Loucy (cell line): ENCODE results near the gene ITPKB.

ENCODE experiments used
- H2AFZ ChIP-seq: fragments of 200-600 bp; sonication (generic); 2 replicates; pipeline ENCODE4 v1.6.0; 2016; ENCODE audit warnings: antibody characterized with exemption, mild to moderate bottlenecking, low read length, moderate library complexity
- H3F3A ChIP-seq: fragments of 200-600 bp; 2 replicates; pipeline ENCODE4 v1.6.0; 2016; ENCODE audit warnings: antibody characterized with exemption, low read depth, mild to moderate bottlenecking
- H3K27me3 ChIP-seq: fragments of 200-600 bp; sonication (generic); 2 replicates; pipeline ENCODE4 v1.6.1; 2014; ENCODE audit warnings: low read length, mild to moderate bottlenecking; ENCODE audit not compliant: insufficient read depth, poor library complexity, severe bottlenecking
- H3K36me3 ChIP-seq: fragments of 200-600 bp; sonication (generic); 2 replicates; pipeline ENCODE4 v1.6.1; 2016; ENCODE audit warnings: low read length; ENCODE audit not compliant: insufficient read depth
- H3K4me1 ChIP-seq: fragments of 200-600 bp; sonication (generic); 2 replicates; pipeline ENCODE4 v1.5.1; 2014; ENCODE audit warnings: low read length, mild to moderate bottlenecking; ENCODE audit not compliant: insufficient read depth, poor library complexity, severe bottlenecking
- H3K4me2 ChIP-seq: fragments of 200-600 bp; sonication (generic); 2 replicates; pipeline ENCODE4 v1.6.0; 2014; ENCODE audit warnings: antibody characterized with exemption, low read length, low read depth, mild to moderate bottlenecking; ENCODE audit not compliant: poor library complexity, severe bottlenecking
- H3K4me3 ChIP-seq: fragments of 200-600 bp; sonication (generic); 2 replicates; pipeline ENCODE4 v1.5.1; 2014; ENCODE audit warnings: low read length, mild to moderate bottlenecking, mixed read lengths; ENCODE audit not compliant: poor library complexity, severe bottlenecking
- H3K79me2 ChIP-seq: fragments of 200-600 bp; sonication (generic); 2 replicates; pipeline ENCODE4 v1.6.1; 2014; ENCODE audit warnings: low read length; ENCODE audit not compliant: insufficient read depth
- H3K9ac ChIP-seq: fragments of 200-600 bp; sonication (generic); 2 replicates; pipeline ENCODE4 v1.6.0; 2014; ENCODE audit warnings: mild to moderate bottlenecking, low read depth, low read length, moderate library complexity; ENCODE audit not compliant: poor library complexity, severe bottlenecking
- H3K9me2 ChIP-seq: fragments of 200-600 bp; sonication (generic); replicated peaks from 2 replicates; pipeline ENCODE4 v1.6.1; 2016; ENCODE audit warnings: low read depth, low read length, mixed read lengths
- H3K9me3 ChIP-seq: fragments of 200-600 bp; sonication (generic); 2 replicates; pipeline ENCODE4 v1.6.1; 2014; ENCODE audit warnings: mild to moderate bottlenecking, antibody characterized with exemption, low read length, low read depth; ENCODE audit not compliant: insufficient read depth
- H4K20me1 ChIP-seq: fragments of 200-600 bp; sonication (generic); 2 replicates; pipeline ENCODE4 v1.6.0; 2014; ENCODE audit warnings: antibody characterized with exemption, low read length, mild to moderate bottlenecking; ENCODE audit not compliant: insufficient read depth, poor library complexity, severe bottlenecking
- CTCF ChIP-seq: fragments of 200-600 bp; sonication (generic); conservative IDR thresholded peaks from 2 replicates; pipeline ENCODE4 v1.5.1; 2014; ENCODE audit warnings: mild to moderate bottlenecking, antibody characterized with exemption, low read length
- EZH2phosphoT487 ChIP-seq: fragments of 200-600 bp; IDR thresholded peaks from 2 replicates; pipeline ENCODE4 v1.6.1; 2018; ENCODE audit warnings: antibody characterized with exemption, mild to moderate bottlenecking, moderate library complexity, borderline replicate concordance

Gene ITPKB

GRCh38 chr1:226778657-226779058 lies 39.6 kb upstream of the ITPKB start:
- TF ChIP-seq EZH2phosphoT487 (no peak), CTCF (no peak)
- Histone ChIP-seq H3K9me2 (no peaks in the 10 kb centered on the region), H3K4me1 (no peaks in the 10 kb centered on the region), H3K36me3 (no peaks in the 10 kb centered on the region), H3K4me2 (no peak overlapping the region), H3K79me2 (no peaks in the 10 kb centered on the region), H3K27me3 (no peaks in the 10 kb centered on the region), H3K9me3 (no peaks in the 10 kb centered on the region), H3K4me3 (no peak overlapping the region), H2AFZ (no peak overlapping the region), H3K9ac (no peak overlapping the region), H3F3A (no peaks in the 10 kb centered on the region), H4K20me1 (no peaks in the 10 kb centered on the region)

- Histone ChIP-seq H3K9me3 (no peaks in the 10 kb centered on the region), H3F3A (no peaks in the 10 kb centered on the region), H3K27me3 (no peaks in the 10 kb centered on the region), H3K36me3 (no peaks in the 10 kb centered on the region), H3K9me2 (no peaks in the 10 kb centered on the region), H2AFZ (no peak overlapping the region), H3K4me1 (no peaks in the 10 kb centered on the region), H3K79me2 (no peaks in the 10 kb centered on the region), H4K20me1 (no peaks in the 10 kb centered on the region), H3K4me3 (no peak overlapping the region), H3K9ac (no peak overlapping the region), H3K4me2 (no peak overlapping the region)
- TF ChIP-seq CTCF, result no peak
- no peak for TF ChIP-seq EZH2phosphoT487
Measured at GRCh38 chr1:226776975-226777374, 37.9 kb upstream of the ITPKB start.

- H3K27me3 ChIP-seq, result no peaks in the 10 kb centered on the region
- H3K9me2 ChIP-seq, result no peaks in the 10 kb centered on the region
- H3K9ac ChIP-seq, result no peak overlapping the region
- H3K4me2 ChIP-seq, result no peak overlapping the region
- H3F3A ChIP-seq, result no peaks in the 10 kb centered on the region
- H4K20me1 ChIP-seq, result no peaks in the 10 kb centered on the region
- no peaks in the 10 kb centered on the region for H3K4me1 ChIP-seq
- H2AFZ ChIP-seq, result no peak overlapping the region
- TF ChIP-seq EZH2phosphoT487 (no peak), CTCF (no peak)
- no peak overlapping the region for H3K4me3 ChIP-seq
- H3K79me2 ChIP-seq, result no peaks in the 10 kb centered on the region
- no peaks in the 10 kb centered on the region for H3K9me3 ChIP-seq
- H3K36me3 ChIP-seq, result no peaks in the 10 kb centered on the region
Measured at GRCh38 chr1:226776066-226776465, 37.0 kb upstream of the ITPKB start.
